Astrocyte (in vitro differentiated cells and primary cell): Measurements from ENCODE around the gene MYPOP. TPM values are rescaled to one million over a fixed set of nuclear protein-coding genes. Genes with fewer than 3 reads are reported as not detected.

Experiments
- DNase-seq: peaks from one replicate; pipeline ENCODE4 v3.0.0-alpha.2; 2010; ENCODE audit warnings: low read depth
- FAIRE-seq: peaks from 2 replicates; lab custom pipeline; 2011; peaks lifted over from hg19 to GRCh38; lab: Jason Lieb, UNC
- H2AFZ ChIP-seq: 2 replicates; pipeline ENCODE4 v1.6.0; 2012; ENCODE audit warnings: low read depth, low read length, inconsistent platforms
- H3K27ac ChIP-seq: 2 replicates; pipeline ENCODE4 v1.5.1; 2011; ENCODE audit warnings: low read depth, low read length, inconsistent platforms
- H3K27me3 ChIP-seq: 2 replicates; pipeline ENCODE4 v1.6.0; 2011; ENCODE audit warnings: low read length, inconsistent platforms; ENCODE audit not compliant: insufficient read depth
- H3K36me3 ChIP-seq: 2 replicates; pipeline ENCODE4 v1.5.1; 2011; ENCODE audit warnings: low read length, inconsistent platforms; ENCODE audit not compliant: insufficient read depth
- H3K4me1 ChIP-seq: 2 replicates; pipeline ENCODE4 v1.5.1; 2011; ENCODE audit warnings: low read length, inconsistent platforms; ENCODE audit not compliant: insufficient read depth
- H3K4me2 ChIP-seq: 2 replicates; pipeline ENCODE4 v1.6.0; 2012; ENCODE audit warnings: low read length, inconsistent platforms
- H3K4me3 ChIP-seq: 2 replicates; pipeline ENCODE4 v1.5.1; 2011; ENCODE audit warnings: low read depth, mild to moderate bottlenecking, low read length, inconsistent platforms; ENCODE audit not compliant: insufficient read depth
- H3K79me2 ChIP-seq: 2 replicates; pipeline ENCODE4 v1.6.0; 2012; ENCODE audit warnings: mild to moderate bottlenecking, low read length, inconsistent platforms; ENCODE audit not compliant: insufficient read depth
- H3K9ac ChIP-seq: 2 replicates; pipeline ENCODE4 v1.6.0; 2012; ENCODE audit warnings: mild to moderate bottlenecking, low read length, inconsistent platforms
- H3K9me3 ChIP-seq: 2 replicates; pipeline ENCODE4 v1.5.1; 2012; ENCODE audit warnings: low read depth, mild to moderate bottlenecking, low read length, inconsistent platforms; ENCODE audit not compliant: insufficient read depth
- H4K20me1 ChIP-seq: 2 replicates; pipeline ENCODE4 v1.6.0; 2012; ENCODE audit warnings: low read length, inconsistent platforms; ENCODE audit not compliant: insufficient read depth
- H3K27ac Mint-ChIP-seq: one replicate; pipeline ENCODE4 v1.8.0; 2021; ENCODE audit warnings: mild to moderate bottlenecking, mixed read lengths; ENCODE audit not compliant: unreplicated experiment
- H3K27me3 Mint-ChIP-seq: one replicate; pipeline ENCODE4 v1.8.0; 2021; ENCODE audit warnings: low read depth, mixed read lengths; ENCODE audit not compliant: unreplicated experiment
- H3K36me3 Mint-ChIP-seq: one replicate; pipeline ENCODE4 v1.8.0; 2021; ENCODE audit warnings: low read depth, mixed read lengths; ENCODE audit not compliant: unreplicated experiment
- H3K4me1 Mint-ChIP-seq: one replicate; pipeline ENCODE4 v1.8.0; 2021; ENCODE audit warnings: low read depth, mixed read lengths; ENCODE audit not compliant: unreplicated experiment
- H3K4me3 Mint-ChIP-seq: one replicate; pipeline ENCODE4 v1.8.0; 2021; ENCODE audit warnings: mild to moderate bottlenecking, moderate library complexity, mixed read lengths; ENCODE audit not compliant: unreplicated experiment
- H3K9me3 Mint-ChIP-seq: one replicate; pipeline ENCODE4 v1.8.0; 2021; ENCODE audit warnings: mild to moderate bottlenecking, mixed read lengths; ENCODE audit not compliant: unreplicated experiment
- EZH2 ChIP-seq: IDR thresholded peaks from 2 replicates; pipeline ENCODE4 v1.6.1; 2012; ENCODE audit warnings: mild to moderate bottlenecking, low read length, inconsistent platforms; ENCODE audit not compliant: insufficient read depth
- total RNA-seq: library from RNA; stranded (reverse); gene quantifications from 2 replicates; pipeline ENCODE4 v1.2.1, GENCODE V29; 2021
- TF ChIP-seq, protein P1 (sequence below): IDR thresholded peaks from 2 replicates; pipeline ENCODE4 v1.5.1; 2011; ENCODE audit warnings: low read depth, mild to moderate bottlenecking, inconsistent platforms, low read length, moderate library complexity; ENCODE audit not compliant: insufficient read depth

The MYPOP gene
- total RNA-seq, 1 donor from 2014 or later = 11.0 TPM

DNA sequence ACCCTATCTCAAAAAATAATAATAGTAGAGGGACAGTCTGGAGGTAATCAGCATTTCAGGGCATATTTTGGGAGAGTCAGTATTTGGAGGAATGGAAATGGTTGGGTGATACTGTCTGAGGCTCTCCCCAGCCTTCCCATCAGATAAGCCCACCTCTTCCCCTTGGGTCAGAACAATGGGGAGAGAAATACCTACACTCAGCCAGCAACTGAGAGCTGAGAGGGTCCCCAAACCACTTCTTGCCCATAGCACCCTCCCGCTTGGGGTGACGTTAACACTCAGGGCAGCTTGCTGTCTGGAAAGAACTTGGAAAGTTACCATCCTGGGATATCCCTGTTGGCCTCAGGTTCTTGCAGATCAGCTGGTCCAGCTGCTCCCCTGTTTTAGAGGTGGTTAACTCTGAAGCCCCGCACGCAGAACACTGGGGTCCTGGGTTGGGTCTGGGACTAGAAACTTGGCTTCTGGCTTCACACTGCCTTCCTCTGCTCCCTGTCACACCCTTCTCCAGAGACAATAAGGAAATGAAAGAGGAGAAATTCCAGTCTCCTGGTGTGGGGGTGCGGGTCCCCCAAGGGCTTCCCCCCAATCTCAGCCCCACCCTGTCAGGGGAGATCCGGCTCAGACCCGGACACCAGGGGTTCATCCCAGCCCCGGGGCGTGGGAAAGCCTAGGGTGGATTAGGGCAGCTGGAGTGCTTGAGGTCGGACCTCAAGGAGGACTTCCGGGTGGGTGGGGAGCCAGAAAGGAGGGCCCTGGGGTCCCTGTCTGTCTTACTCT lies 35.8 kb downstream of the MYPOP start:
- FAIRE-seq (no peak), DNase-seq (no peak)
- Histone ChIP-seq H3K27me3 (peaks cover 33% of the 10 kb centered on the region), H3K9ac (no peak overlapping the region), H3K9me3 (no peaks in the 10 kb centered on the region), H3K36me3 (no peaks in the 10 kb centered on the region), H4K20me1 (no peaks in the 10 kb centered on the region), H2AFZ (no peak overlapping the region), H3K4me2 (no peak overlapping the region), H3K4me3 (no peak overlapping the region), H3K27ac (no peak overlapping the region), H3K79me2 (peaks cover 11% of the 10 kb centered on the region), H3K4me1 (peaks cover 3% of the 10 kb centered on the region)
- TF ChIP-seq, protein P1, sequence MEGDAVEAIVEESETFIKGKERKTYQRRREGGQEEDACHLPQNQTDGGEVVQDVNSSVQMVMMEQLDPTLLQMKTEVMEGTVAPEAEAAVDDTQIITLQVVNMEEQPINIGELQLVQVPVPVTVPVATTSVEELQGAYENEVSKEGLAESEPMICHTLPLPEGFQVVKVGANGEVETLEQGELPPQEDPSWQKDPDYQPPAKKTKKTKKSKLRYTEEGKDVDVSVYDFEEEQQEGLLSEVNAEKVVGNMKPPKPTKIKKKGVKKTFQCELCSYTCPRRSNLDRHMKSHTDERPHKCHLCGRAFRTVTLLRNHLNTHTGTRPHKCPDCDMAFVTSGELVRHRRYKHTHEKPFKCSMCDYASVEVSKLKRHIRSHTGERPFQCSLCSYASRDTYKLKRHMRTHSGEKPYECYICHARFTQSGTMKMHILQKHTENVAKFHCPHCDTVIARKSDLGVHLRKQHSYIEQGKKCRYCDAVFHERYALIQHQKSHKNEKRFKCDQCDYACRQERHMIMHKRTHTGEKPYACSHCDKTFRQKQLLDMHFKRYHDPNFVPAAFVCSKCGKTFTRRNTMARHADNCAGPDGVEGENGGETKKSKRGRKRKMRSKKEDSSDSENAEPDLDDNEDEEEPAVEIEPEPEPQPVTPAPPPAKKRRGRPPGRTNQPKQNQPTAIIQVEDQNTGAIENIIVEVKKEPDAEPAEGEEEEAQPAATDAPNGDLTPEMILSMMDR = no peak
- TF ChIP-seq EZH2 = peak; percentile 27
- H3K4me1 Mint-ChIP-seq = no peaks in the 10 kb centered on the region
- peaks cover 25% of the 10 kb centered on the region for H3K27me3 Mint-ChIP-seq
- H3K4me3 Mint-ChIP-seq = no peak overlapping the region
- no peak overlapping the region for H3K27ac Mint-ChIP-seq
- no peaks in the 10 kb centered on the region for H3K9me3 Mint-ChIP-seq
- no peaks in the 10 kb centered on the region for H3K36me3 Mint-ChIP-seq

DNA sequence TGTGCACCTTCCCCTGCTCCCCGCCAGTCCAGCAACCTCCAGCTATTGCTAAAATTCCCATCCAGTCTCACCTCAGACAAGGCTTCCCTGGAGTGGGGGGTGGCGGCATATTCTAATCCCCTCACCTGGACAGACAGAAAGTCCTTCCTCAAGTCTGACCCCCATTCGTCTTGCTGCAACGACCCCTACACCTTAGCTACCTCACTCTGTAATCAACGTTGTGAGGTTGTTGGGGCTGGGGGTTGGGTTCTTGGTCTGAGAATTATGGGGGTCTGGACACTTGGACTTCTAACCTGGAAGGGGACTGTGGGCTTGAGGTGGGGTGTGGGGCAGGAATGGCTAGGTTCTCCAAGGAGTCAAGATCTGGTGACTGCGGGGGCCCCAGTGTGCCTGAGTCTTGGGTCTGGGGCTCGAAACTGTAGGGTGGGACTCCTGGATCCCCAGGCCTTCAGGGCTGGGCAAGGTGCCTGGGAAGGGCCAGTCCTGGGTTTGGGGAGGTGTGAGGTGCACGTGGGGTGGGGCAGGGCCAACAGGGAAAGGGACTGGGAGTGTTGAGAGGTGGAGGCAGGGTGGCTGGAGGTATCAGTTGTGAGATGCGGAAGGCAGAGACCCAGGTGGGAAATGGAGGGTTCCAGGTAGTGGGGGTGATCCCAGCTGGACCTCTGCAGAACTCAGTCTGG lies 37.0 kb downstream of the MYPOP start:
- Histone ChIP-seq H3K79me2 (peaks cover 23% of the 10 kb centered on the region), H3K9me3 (no peaks in the 10 kb centered on the region), H4K20me1 (peaks cover 2% of the 10 kb centered on the region), H3K27me3 (peaks cover 33% of the 10 kb centered on the region), H3K9ac (no peak overlapping the region), H3K4me1 (peaks cover 3% of the 10 kb centered on the region), H3K36me3 (peaks cover 4% of the 10 kb centered on the region), H3K4me2 (no peak overlapping the region), H2AFZ (no peak overlapping the region), H3K27ac (no peak overlapping the region), H3K4me3 (no peak overlapping the region)
- FAIRE-seq (no peak), DNase-seq (no peak)
- Mint-ChIP-seq H3K36me3 (no peaks in the 10 kb centered on the region), H3K27ac (no peak overlapping the region), H3K4me3 (peak overlapping the region; percentile 27), H3K27me3 (peaks cover 25% of the 10 kb centered on the region), H3K4me1 (peaks cover 2% of the 10 kb centered on the region), H3K9me3 (no peaks in the 10 kb centered on the region)
- TF ChIP-seq, protein P1 = no peak
- TF ChIP-seq EZH2 = no peak
